Measurements from ENCODE around the gene SLC1A2. TPM values are rescaled to one million over a fixed set of nuclear protein-coding genes. Genes with fewer than 3 reads are reported as not detected.

Gene SLC1A2
- polyA plus RNA-seq, 4 donors, result 0.15 to 0.18 TPM; not detected in 2

GRCh38 chr11:35436581-35437250 lies 17.4 kb upstream of the SLC1A2 start:
- DNase-seq (no peak), FAIRE-seq (no peak)
- H3K36me3 ChIP-seq (ENCODE audit: control insufficient read depth in 3 of 3, insufficient read depth in 2 of 3, low read depth in 1 of 3, low read length in 3 of 3), result no peaks in the 10 kb centered on the region
- no peak overlapping the region for H3K4me3 ChIP-seq (ENCODE audit: low read depth in 1 of 3, low read length in 3 of 3)
- no peaks in the 10 kb centered on the region for H3K9me3 ChIP-seq (ENCODE audit: control insufficient read depth in 2 of 2, insufficient read depth in 1 of 2, low read depth in 1 of 2, low read length in 1 of 2)
- peaks cover 0 to 21% (median 1%) of the 10 kb centered on the region in 3 donors for H3K27me3 ChIP-seq (ENCODE audit: control insufficient read depth in 3 of 3, insufficient read depth in 3 of 3, low read length in 3 of 3)
- no peaks in the 10 kb centered on the region for H3K4me1 ChIP-seq (ENCODE audit: control insufficient read depth in 3 of 3, insufficient read depth in 2 of 3, low read depth in 1 of 3, low read length in 2 of 3)
- no peak overlapping the region for H3K27ac ChIP-seq (ENCODE audit: low read depth in 1 of 3, low read length in 2 of 3)
- WGBS, 3 donors, result 86 to 95% (median 93%) methylated on average over 2 of the region's 2 CpGs

GRCh38 chr11:35433588-35433987 lies 14.2 kb upstream of the SLC1A2 start:
- no peaks in the 10 kb centered on the region for H3K9me3 ChIP-seq (ENCODE audit: control insufficient read depth in 2 of 2, insufficient read depth in 1 of 2, low read depth in 1 of 2, low read length in 1 of 2)
- H3K27me3 ChIP-seq (ENCODE audit: control insufficient read depth in 3 of 3, insufficient read depth in 3 of 3, low read length in 3 of 3), result peaks cover 0 to 11% (median 1%) of the 10 kb centered on the region in 3 donors
- no peak overlapping the region for H3K27ac ChIP-seq (ENCODE audit: low read depth in 1 of 3, low read length in 2 of 3)
- DNase-seq (no peak), FAIRE-seq (no peak)
- H3K4me3 ChIP-seq (ENCODE audit: low read depth in 1 of 3, low read length in 3 of 3), result no peak overlapping the region
- WGBS, 3 donors, result 57 to 79% (median 72%) methylated on average over 3 of the region's 3 CpGs
- H3K36me3 ChIP-seq (ENCODE audit: control insufficient read depth in 3 of 3, insufficient read depth in 2 of 3, low read depth in 1 of 3, low read length in 3 of 3), result no peaks in the 10 kb centered on the region
- no peaks in the 10 kb centered on the region for H3K4me1 ChIP-seq (ENCODE audit: control insufficient read depth in 3 of 3, insufficient read depth in 2 of 3, low read depth in 1 of 3, low read length in 2 of 3)

- FAIRE-seq, result no peak
- 91 to 94% (median 92%) methylated on average over 14 of the region's 14 CpGs for WGBS, 3 donors
- DNase-seq, result no peak
Observed at GRCh38 chr11:35432464-35432863, 13.1 kb upstream of the SLC1A2 start.

GRCh38 chr11:35427071-35427470 lies 7.7 kb upstream of the SLC1A2 start:
- Histone ChIP-seq H3K27me3 (ENCODE audit: control insufficient read depth in 3 of 3, insufficient read depth in 3 of 3, low read length in 3 of 3) (peaks cover 0 to 20% (median 4%) of the 10 kb centered on the region in 3 donors), H3K4me3 (ENCODE audit: low read depth in 1 of 3, low read length in 3 of 3) (no peak overlapping the region), H3K9me3 (ENCODE audit: control insufficient read depth in 2 of 2, insufficient read depth in 1 of 2, low read depth in 1 of 2, low read length in 1 of 2) (no peaks in the 10 kb centered on the region), H3K4me1 (ENCODE audit: control insufficient read depth in 3 of 3, insufficient read depth in 2 of 3, low read depth in 1 of 3, low read length in 2 of 3) (no peaks in the 10 kb centered on the region), H3K36me3 (ENCODE audit: control insufficient read depth in 3 of 3, insufficient read depth in 2 of 3, low read depth in 1 of 3, low read length in 3 of 3) (no peaks in the 10 kb centered on the region), H3K27ac (ENCODE audit: low read depth in 1 of 3, low read length in 2 of 3) (no peak overlapping the region)
- FAIRE-seq, result no peak
- no peak for DNase-seq
- 47 to 49% (median 49%) methylated on average over 3 of the region's 3 CpGs for WGBS, 3 donors

More at GRCh38 chr11:35432464-35432863, 13.1 kb upstream of the SLC1A2 start:
- Histone ChIP-seq H3K27ac (ENCODE audit: low read depth in 1 of 3, low read length in 2 of 3) (no peak overlapping the region), H3K36me3 (ENCODE audit: control insufficient read depth in 3 of 3, insufficient read depth in 2 of 3, low read depth in 1 of 3, low read length in 3 of 3) (no peaks in the 10 kb centered on the region), H3K9me3 (ENCODE audit: control insufficient read depth in 2 of 2, insufficient read depth in 1 of 2, low read depth in 1 of 2, low read length in 1 of 2) (no peaks in the 10 kb centered on the region), H3K27me3 (ENCODE audit: control insufficient read depth in 3 of 3, insufficient read depth in 3 of 3, low read length in 3 of 3) (peaks cover 0 to 7% (median 1%) of the 10 kb centered on the region in 3 donors), H3K4me3 (ENCODE audit: low read depth in 1 of 3, low read length in 3 of 3) (no peak overlapping the region), H3K4me1 (ENCODE audit: control insufficient read depth in 3 of 3, insufficient read depth in 2 of 3, low read depth in 1 of 3, low read length in 2 of 3) (no peaks in the 10 kb centered on the region)

GRCh38 chr11:35426351-35426750 lies 7.0 kb upstream of the SLC1A2 start:
- Histone ChIP-seq H3K27ac (ENCODE audit: low read depth in 1 of 3, low read length in 2 of 3) (no peak overlapping the region), H3K4me1 (ENCODE audit: control insufficient read depth in 3 of 3, insufficient read depth in 2 of 3, low read depth in 1 of 3, low read length in 2 of 3) (no peaks in the 10 kb centered on the region), H3K4me3 (ENCODE audit: low read depth in 1 of 3, low read length in 3 of 3) (no peak overlapping the region), H3K9me3 (ENCODE audit: control insufficient read depth in 2 of 2, insufficient read depth in 1 of 2, low read depth in 1 of 2, low read length in 1 of 2) (no peaks in the 10 kb centered on the region), H3K36me3 (ENCODE audit: control insufficient read depth in 3 of 3, insufficient read depth in 2 of 3, low read depth in 1 of 3, low read length in 3 of 3) (no peaks in the 10 kb centered on the region), H3K27me3 (ENCODE audit: control insufficient read depth in 3 of 3, insufficient read depth in 3 of 3, low read length in 3 of 3) (peaks cover 0 to 27% (median 6%) of the 10 kb centered on the region in 3 donors)
- 75 to 98% (median 97%) methylated on average over 1 of the region's 1 CpG for WGBS, 3 donors
- FAIRE-seq, result no peak
- no peak for DNase-seq

GRCh38 chr11:35425603-35426212 lies 6.3 kb upstream of the SLC1A2 start:
- Histone ChIP-seq H3K27me3 (ENCODE audit: control insufficient read depth in 3 of 3, insufficient read depth in 3 of 3, low read length in 3 of 3) (peaks cover 0 to 32% (median 6%) of the 10 kb centered on the region in 3 donors), H3K9me3 (ENCODE audit: control insufficient read depth in 2 of 2, insufficient read depth in 1 of 2, low read depth in 1 of 2, low read length in 1 of 2) (no peaks in the 10 kb centered on the region), H3K27ac (ENCODE audit: low read depth in 1 of 3, low read length in 2 of 3) (no peak overlapping the region), H3K36me3 (ENCODE audit: control insufficient read depth in 3 of 3, insufficient read depth in 2 of 3, low read depth in 1 of 3, low read length in 3 of 3) (no peaks in the 10 kb centered on the region), H3K4me3 (ENCODE audit: low read depth in 1 of 3, low read length in 3 of 3) (no peak overlapping the region), H3K4me1 (ENCODE audit: control insufficient read depth in 3 of 3, insufficient read depth in 2 of 3, low read depth in 1 of 3, low read length in 2 of 3) (no peaks in the 10 kb centered on the region)
- no peak for FAIRE-seq
- 69 to 77% (median 76%) methylated on average over 4 of the region's 4 CpGs for WGBS, 3 donors
- no peak for DNase-seq

- H3K9me3 ChIP-seq (ENCODE audit: control insufficient read depth in 2 of 2, insufficient read depth in 1 of 2, low read depth in 1 of 2, low read length in 1 of 2), result no peaks in the 10 kb centered on the region
Observed at GRCh38 chr11:35424157-35424940, 5.0 kb upstream of the SLC1A2 start.

GRCh38 chr11:35420371-35420770 lies 1.0 kb upstream of the SLC1A2 start:
- WGBS, 3 donors, result 11 to 22% (median 12%) methylated on average over 17 of the region's 17 CpGs
- Histone ChIP-seq H3K4me1 (ENCODE audit: control insufficient read depth in 3 of 3, insufficient read depth in 2 of 3, low read depth in 1 of 3, low read length in 2 of 3) (peaks cover 3 to 9% (median 4%) of the 10 kb centered on the region in 3 donors), H3K27me3 (ENCODE audit: control insufficient read depth in 3 of 3, insufficient read depth in 3 of 3, low read length in 3 of 3) (peaks cover 16 to 74% (median 23%) of the 10 kb centered on the region in 3 donors), H3K4me3 (ENCODE audit: low read depth in 1 of 3, low read length in 3 of 3) (no peak overlapping the region), H3K27ac (ENCODE audit: low read depth in 1 of 3, low read length in 2 of 3) (no peak overlapping the region), H3K36me3 (ENCODE audit: control insufficient read depth in 3 of 3, insufficient read depth in 2 of 3, low read depth in 1 of 3, low read length in 3 of 3) (no peaks in the 10 kb centered on the region), H3K9me3 (ENCODE audit: control insufficient read depth in 2 of 2, insufficient read depth in 1 of 2, low read depth in 1 of 2, low read length in 1 of 2) (no peaks in the 10 kb centered on the region)
- no peak for FAIRE-seq
- DNase-seq, result peak in 1 of 2 donors; percentile 3

More at GRCh38 chr11:35424157-35424940, 5.0 kb upstream of the SLC1A2 start:
- FAIRE-seq, result no peak
- Histone ChIP-seq H3K4me3 (ENCODE audit: low read depth in 1 of 3, low read length in 3 of 3) (no peak overlapping the region), H3K36me3 (ENCODE audit: control insufficient read depth in 3 of 3, insufficient read depth in 2 of 3, low read depth in 1 of 3, low read length in 3 of 3) (no peaks in the 10 kb centered on the region), H3K4me1 (ENCODE audit: control insufficient read depth in 3 of 3, insufficient read depth in 2 of 3, low read depth in 1 of 3, low read length in 2 of 3) (peaks cover under 1 to 9% (median 4%) of the 10 kb centered on the region in 3 donors), H3K27ac (ENCODE audit: low read depth in 1 of 3, low read length in 2 of 3) (no peak overlapping the region), H3K27me3 (ENCODE audit: control insufficient read depth in 3 of 3, insufficient read depth in 3 of 3, low read length in 3 of 3) (peaks cover 12 to 45% (median 15%) of the 10 kb centered on the region in 3 donors)
- 60 to 63% (median 61%) methylated on average over 4 of the region's 4 CpGs for WGBS, 3 donors
- no peak for DNase-seq
